NCI-H1105 (cell line): Measurements from ENCODE around the gene NPIPB12.
"Not testable (repeated sequence)": the region's sequence is repeated elsewhere in the genome, so short reads cannot be mapped to it uniquely, and the experiment has no call there.

Source experiments
- DNase-seq: peaks from one replicate; lab custom pipeline; 2025; lab: John Stamatoyannopoulos, UW

NPIPB12 gene

DNA sequence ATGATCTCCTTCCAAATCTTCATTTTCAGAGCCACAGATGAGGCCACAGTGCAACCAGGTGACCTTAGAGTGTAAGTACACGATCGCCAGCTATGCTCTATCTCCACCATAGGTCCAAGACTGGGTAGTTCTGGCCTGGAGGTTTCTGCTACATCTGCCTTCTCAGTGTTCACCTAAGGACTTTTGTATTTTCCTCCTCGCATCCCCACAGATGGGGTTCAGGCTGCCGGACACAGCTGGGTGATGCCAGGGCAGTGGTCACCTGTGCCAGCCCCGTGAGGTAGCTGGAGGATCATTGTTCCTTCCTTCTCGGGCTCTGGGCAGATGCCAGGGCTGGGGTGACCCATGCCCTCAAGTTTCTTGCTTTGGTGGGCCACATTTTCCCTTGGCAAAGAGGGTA, at the start of gene NPIPB12:
TSS of gene NPIPB12 (minus strand) at position 101 of the 400 bp plus-strand sequence.
- DNase-seq, result not testable (repeated sequence)

DNA sequence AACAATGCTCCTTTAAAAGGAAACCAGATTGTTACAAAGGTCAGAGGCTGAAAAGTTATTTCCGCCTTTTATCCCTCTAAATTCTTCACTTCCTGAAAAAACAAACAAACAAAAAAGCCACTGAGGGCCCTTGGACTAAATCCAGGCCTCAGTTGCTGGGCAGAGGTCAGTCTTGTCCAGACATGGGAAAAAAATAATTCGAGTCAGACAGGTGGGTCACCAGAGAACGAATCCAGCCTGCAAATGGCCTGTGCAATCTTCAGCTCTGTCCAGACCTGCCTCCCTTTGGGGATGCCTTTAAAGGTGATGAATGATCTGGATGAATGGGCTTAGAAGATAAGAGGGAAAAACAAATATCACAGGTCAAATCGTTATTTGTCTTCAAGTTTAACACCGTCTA, 15.3 kb upstream of the NPIPB12 start:
- DNase-seq, result not testable (repeated sequence)

DNA sequence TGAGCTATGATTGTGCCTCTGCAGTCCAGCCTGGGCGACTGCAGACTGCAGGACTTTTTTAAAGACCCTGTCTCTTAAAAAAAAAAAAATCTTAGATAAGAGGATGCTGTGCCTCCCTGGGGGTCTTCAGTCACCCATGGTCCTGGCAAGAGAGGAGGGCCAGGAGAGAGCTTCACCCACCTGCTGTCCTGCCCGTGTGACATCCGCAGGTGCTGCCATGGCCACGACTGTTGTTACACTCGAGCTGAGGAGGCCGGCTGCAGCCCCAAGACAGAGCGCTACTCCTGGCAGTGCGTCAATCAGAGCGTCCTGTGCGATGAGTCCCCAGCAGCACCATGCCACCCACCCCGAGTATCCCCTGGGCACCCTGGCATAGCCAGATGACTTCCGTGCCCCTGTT, 23.9 kb downstream of the NPIPB12 start:
- not testable (repeated sequence) for DNase-seq

DNA sequence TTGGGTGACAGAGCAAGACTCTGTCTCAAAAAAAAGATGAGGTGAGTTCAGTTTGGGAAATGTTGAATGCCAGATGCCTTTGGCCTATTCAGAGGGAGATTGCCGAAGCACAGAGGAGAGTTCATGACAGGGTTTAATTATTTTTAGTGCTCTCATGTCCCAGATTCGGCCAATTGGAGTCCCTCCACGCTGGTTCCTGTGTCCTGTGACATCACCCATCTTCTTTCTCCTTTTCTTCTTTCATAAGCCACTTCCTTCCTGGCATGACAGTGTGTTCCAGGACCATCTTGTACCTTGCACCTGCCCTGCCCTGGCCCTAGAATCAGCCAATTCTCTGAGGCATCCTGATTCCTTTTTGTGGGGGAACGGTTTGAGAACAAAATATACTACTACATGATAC, 34.1 kb downstream of the NPIPB12 start:
- not testable (repeated sequence) for DNase-seq

DNA sequence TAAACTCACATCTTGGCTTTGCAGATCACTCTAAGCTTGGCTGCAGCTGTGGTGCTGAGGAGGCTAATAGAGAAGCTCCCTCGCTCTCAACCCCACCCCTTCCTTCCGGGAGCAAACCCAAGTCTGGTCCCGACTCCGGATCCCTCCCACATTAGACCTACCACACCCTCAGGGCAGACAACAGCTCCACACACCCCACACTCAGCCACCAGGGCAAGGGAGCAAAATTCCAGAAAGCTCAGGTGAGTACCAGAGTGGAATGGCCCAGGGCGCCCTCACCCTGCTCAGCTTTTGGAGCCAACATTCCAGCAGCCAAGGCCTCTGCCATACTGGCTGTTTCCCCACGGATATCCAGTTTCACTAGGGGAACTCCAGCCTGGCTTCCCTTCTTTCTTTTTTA, 36.5 kb downstream of the NPIPB12 start:
- DNase-seq, result not testable (repeated sequence)

DNA sequence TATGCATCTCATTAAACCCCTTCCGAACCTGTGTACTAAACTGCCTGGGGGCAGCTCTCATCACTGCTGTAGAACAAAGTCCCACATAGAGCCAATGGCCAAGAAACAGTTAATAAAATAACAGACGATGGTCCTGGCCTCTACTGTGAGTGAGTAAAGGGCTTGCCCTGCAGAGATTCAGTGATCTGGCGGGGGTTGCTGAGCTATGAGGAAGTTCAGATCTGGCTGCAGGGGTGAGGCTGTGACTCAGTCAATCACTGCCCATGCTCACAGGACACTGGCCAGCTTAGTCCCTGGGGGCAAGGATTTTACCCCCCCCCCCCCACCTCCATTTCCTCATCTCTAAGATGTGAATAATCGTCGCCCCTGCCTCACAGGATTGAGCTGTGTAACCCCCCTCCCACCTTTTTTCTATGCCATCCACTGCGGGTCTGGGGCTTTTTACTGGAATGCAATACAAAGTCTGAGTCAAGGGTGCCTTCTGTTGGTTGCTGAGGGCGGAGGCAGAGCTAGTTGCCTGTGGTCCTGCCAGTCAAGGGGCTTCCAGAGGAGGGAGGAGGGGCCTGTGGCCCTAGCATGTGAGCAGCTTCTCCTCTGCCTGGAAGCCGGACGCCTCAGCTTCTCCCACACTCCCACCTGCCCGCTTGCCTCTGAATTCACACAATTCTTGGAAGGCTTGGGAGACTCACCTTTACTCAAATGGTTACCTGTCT, 38.4 kb downstream of the NPIPB12 start:
- not testable (repeated sequence) for DNase-seq

DNA sequence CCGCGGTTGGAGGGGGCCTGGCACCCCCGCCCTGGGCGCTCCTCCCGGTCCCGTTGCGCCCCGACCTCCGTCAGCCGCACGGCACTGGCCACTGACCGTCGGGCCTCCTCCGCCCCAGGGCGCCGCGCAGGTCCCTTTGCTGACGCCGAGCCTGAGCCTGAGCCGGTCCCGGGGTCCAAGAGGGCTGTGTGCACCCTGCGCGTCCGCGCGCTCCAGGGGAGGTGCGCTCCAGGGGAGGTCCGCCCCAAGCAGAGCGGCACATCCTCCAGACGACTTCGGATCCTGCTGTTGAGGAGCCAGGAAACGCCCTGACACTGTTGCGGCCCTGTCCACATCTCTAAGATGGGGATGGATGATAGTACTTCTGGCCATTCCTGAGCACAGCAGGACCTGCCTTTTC, 39.3 kb downstream of the NPIPB12 start:
- DNase-seq, result not testable (repeated sequence)

DNA sequence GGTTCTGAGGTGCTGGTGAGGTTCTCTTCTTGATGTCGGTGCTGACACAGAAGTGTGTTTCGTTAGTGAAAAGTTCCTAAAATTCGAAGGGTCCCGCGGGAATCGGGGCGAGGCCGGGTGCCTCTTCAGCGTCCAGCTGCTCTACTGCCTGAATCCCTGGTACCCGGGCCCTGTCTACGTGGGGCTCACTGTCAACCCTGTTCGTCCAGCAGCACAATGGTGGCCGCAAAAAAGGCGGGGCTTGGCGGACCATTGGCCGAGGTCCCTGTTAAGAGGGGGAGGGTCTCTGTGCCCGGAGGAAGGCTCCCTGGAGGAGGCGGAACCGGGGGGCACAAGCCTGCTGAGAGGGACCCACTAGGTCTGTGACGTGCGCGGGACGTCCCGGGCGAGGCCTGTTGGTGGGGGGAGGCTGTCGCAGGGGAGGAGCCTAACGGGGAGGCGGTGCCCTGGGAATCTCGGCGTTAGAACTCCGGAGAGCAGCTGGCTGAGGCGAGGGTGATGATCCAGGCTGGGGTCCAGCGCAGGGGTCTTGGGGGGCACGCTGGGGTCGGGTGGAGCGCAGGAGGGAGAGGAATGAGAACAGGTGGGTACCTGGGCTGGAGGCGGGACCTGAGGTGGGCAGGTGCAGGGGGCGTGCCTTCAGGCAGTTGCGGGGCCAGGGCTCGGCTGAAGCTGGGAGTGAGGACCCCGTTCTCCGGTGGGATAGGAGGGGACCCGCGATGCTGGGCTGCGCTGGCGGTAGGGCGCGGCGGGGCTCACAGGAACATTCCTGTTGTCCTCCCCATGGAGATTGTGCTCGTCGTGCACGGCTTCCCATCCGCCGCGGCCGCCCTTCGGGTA, 40.0 kb downstream of the NPIPB12 start:
- not testable (repeated sequence) for DNase-seq

DNA sequence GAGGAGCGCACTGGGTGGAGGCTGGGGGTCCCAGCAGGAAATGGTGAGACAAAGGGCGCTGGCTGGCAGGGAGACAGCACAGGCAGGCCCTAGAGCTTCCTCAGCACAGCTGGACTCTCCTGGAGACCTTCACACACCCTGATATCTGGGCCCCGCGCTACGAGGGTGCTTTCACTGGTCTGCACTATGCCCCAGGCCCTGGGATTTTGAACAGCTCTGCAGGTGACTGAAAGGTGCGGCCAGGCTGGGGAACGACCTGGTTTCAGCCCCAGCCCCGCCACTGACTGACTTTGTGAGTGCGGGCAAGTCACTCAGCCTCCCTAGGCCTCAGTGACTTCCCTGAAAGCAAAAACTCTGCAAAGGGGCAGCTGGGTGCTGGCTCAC, 45.6 kb downstream of the NPIPB12 start:
- DNase-seq, result not testable (repeated sequence)

DNA sequence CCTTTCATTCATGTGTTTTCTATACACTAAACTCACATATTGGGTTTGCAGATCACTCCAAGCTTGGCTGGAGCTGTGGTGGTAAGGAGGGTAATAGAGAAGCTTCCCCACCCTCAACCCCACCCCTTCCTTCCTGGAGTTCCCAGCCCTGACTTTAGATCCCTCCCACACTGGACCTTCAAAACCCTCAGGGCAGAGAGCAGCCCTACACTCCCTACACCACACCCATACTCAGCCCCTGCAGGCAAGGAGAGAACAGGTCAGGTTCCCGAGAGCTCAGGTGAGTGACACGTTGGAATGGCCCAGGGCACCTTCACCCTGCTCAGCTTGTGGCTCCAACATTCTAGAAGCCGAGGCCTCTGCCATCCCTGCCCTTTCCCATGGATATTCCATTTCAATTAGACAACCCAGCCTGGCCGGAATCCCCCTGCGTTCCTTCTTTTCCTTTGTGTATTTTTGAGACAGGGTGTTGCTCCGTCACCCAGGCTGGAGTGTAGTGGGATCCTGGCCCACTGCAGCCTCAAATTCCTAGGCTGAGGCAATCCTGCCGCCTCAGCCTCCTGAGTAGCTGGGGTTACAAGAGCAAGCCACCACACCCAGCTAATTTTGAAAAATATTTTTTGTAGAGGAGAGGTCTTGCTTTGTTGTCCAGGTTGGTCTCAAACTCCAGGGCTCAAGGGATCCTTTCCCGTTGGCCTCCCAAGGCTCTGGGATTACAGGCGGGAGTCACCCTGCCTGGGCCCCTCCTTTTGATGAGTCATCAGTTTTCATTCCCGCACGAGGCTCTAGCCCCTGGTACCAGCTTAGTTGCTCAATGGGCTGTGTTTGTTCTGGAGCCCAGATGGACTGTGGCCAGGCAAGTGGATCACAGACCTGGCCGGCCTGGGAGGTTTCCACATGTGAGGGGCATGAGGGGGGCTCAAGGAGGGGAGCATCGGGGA, 46.2 kb downstream of the NPIPB12 start, which contains the start of gene SULT1A4:
TSS of gene SULT1A4 (plus strand) at position 208 of the 941 bp plus-strand sequence. CDS start 1,473 bp downstream, outside the sequence.
- DNase-seq, result not testable (repeated sequence)

DNA sequence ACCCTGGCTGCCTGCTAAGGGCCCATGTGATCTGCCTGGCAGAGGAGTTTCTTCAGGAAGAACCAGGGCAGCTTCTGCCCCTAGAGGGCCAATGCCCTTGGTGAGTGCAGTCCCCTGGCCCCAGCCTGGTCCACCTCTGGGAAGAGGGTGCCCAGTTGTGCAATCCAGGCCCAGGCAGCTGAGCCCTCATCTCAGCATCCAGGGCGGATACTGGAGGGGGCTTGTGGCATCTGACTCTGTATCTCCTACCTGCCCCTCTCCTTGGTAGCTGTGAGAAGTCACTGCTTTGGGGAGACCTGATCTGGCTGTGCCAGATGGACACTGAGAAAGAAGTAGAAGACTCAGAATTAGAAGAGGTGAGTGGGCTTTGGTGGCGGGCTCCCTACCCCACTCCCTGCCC, 48.5 kb downstream of the NPIPB12 start:
- DNase-seq, result not testable (repeated sequence)

DNA sequence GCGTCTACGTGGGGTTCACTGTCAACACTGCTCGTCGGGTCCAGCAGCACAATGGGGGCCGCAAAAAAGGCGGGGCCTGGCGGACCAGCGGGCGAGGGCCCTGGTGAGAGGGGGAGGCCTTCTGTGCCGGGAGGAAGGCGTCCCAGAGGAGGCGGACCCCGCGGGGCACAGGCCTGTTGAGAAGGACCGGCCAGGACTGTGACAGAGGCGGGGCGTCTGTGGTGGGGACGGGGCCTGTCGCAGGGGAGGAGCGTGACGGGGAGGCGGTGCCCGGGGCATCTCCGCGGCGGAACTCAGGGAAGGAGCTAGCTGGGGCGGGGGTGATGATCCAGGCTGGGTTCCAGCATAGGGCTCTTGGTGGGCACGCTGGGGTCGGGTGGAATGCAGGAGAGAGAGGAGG, 51.4 kb downstream of the NPIPB12 start:
- DNase-seq, result not testable (repeated sequence)

DNA sequence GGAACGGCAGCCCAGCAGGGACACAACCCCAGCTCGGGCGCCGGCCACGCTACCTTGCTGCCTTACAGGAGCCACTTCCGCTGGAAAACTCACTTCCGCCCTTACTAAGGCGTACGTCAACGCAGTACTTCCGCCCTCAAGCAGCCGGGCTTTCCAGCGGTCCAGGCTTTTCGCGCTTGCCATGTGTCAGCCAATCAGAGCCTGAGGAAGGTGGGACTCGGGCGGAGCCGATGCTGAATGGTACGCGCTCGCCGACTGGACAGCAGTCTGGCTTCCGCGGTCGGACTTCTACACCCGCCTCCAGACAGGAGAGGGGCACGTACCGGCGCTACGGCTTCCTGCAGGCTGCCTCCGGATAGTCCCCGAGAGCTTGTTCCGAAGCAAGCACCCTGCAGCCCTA, 51.9 kb downstream of the NPIPB12 start, which contains the start of the genes BOLA2 and SLX1B:
TSS of gene BOLA2 (minus strand) at position 83 of the 400 bp plus-strand sequence. CDS start 98 bp downstream, outside the sequence.
TSS of gene SLX1B (plus strand) at position 265 of the 400 bp plus-strand sequence.
- not testable (repeated sequence) for DNase-seq

DNA sequence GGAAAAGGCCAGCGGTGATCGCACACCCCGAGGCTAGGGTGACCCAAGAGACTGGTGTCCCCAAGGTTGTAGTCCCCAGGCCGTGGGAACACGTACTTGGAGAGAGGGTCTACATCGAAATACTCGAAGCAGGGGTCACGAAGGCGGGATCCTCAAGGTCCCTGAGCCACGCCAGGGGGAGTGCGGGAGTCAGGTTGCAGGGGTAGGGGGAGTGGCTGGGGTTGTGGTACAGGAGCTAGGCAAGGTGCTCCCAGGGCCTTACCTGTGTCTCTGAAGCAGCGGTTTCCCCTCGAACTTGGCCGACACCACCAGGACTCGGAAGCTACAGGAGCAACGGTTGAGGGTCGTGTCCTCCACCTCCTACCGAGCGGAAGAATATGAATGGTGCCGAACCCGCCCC, 52.5 kb downstream of the NPIPB12 start:
- not testable (repeated sequence) for DNase-seq
